GM10266 (cell line): Measurements from ENCODE around the gene KRTAP3-3.

Source experiments
- DNase-seq: peaks from one replicate; pipeline ENCODE4 v3.0.0; 2012; ENCODE audit errors: extremely low spot score
- CTCF ChIP-seq: IDR thresholded peaks from 2 replicates; pipeline ENCODE4 v1.5.1; 2012; ENCODE audit warnings: mild to moderate bottlenecking, low read depth; ENCODE audit not compliant: control insufficient read depth, insufficient read depth; ENCODE audit errors: missing control alignments

Gene KRTAP3-3

GRCh38 chr17:41024697-41025096 is 30.7 kb upstream of the KRTAP3-3 start:
- TF ChIP-seq CTCF = no peak
- no peak for DNase-seq

GRCh38 chr17:41020336-41020735 is 26.4 kb upstream of the KRTAP3-3 start:
- no peak for DNase-seq
- TF ChIP-seq CTCF = no peak

GRCh38 chr17:41019415-41019814 is 25.5 kb upstream of the KRTAP3-3 start:
- DNase-seq = no peak
- no peak for TF ChIP-seq CTCF

GRCh38 chr17:41018541-41018940 is 24.6 kb upstream of the KRTAP3-3 start:
- DNase-seq = no peak
- TF ChIP-seq CTCF = no peak

GRCh38 chr17:41016578-41017215 is 22.7 kb upstream of the KRTAP3-3 start:
- DNase-seq = no peak
- no peak for TF ChIP-seq CTCF

GRCh38 chr17:41015454-41015853 is 21.5 kb upstream of the KRTAP3-3 start:
- TF ChIP-seq CTCF = no peak
- DNase-seq = no peak

GRCh38 chr17:41013606-41014005 is 19.6 kb upstream of the KRTAP3-3 start:
- DNase-seq = no peak
- no peak for TF ChIP-seq CTCF
